Aorta (tissue), 5 donors: ENCODE data around the gene POC1A. TPM values are rescaled to one million over a fixed set of nuclear protein-coding genes. Genes with fewer than 3 reads are reported as not detected.

Experiments
- ATAC-seq: fragments of 200-7000 bp; cut with Tn5 transposase; one replicate; pipeline ENCODE4 v1.9.1; 2022; ENCODE audit warnings: moderate library complexity; ENCODE audit not compliant: low FRiP score
- DNase-seq, 2 donors: peaks; one replicate each; pipeline ENCODE4 v3.0.0-alpha.2; 2020
- H3K27ac ChIP-seq, 2 donors: one replicate each; pipeline ENCODE4 v1.5.1; 2013; ENCODE audit warnings: low read length in 2 of 2, mild to moderate bottlenecking in 2 of 2, moderate library complexity in 2 of 2, control low read depth in 1 of 2, inconsistent platforms in 1 of 2, low read depth in 1 of 2
- H3K27me3 ChIP-seq, 2 donors: one replicate each; pipeline ENCODE4 v1.6.1; 2013; ENCODE audit warnings: control low read depth in 1 of 2, low read length in 1 of 2, mild to moderate bottlenecking in 1 of 2, moderate library complexity in 1 of 2; ENCODE audit not compliant: insufficient read depth in 2 of 2, control insufficient read depth in 1 of 2
- H3K36me3 ChIP-seq, 2 donors: one replicate each; pipeline ENCODE4 v1.6.1; 2013; ENCODE audit warnings: control low read depth in 1 of 2, low read length in 1 of 2, mild to moderate bottlenecking in 1 of 2; ENCODE audit not compliant: insufficient read depth in 2 of 2, control insufficient read depth in 1 of 2
- H3K4me1 ChIP-seq, 2 donors: one replicate each; pipeline ENCODE4 v1.6.1; 2013; ENCODE audit warnings: low read length in 2 of 2, control low read depth in 1 of 2, mild to moderate bottlenecking in 1 of 2, moderate library complexity in 1 of 2; ENCODE audit not compliant: insufficient read depth in 2 of 2, control insufficient read depth in 1 of 2
- H3K4me3 ChIP-seq, 2 donors: one replicate each; pipeline ENCODE4 v1.5.1; 2013; ENCODE audit warnings: low read length in 2 of 2, control low read depth in 1 of 2, mild to moderate bottlenecking in 1 of 2
- H3K9me3 ChIP-seq: one replicate; pipeline ENCODE4 v1.6.1; 2013; ENCODE audit warnings: mild to moderate bottlenecking, low read length; ENCODE audit not compliant: control insufficient read depth
- WGBS, 2 donors: extraction: QIAGEN DNeasy Blood & Tissue Kit; methylation state at CpG; one replicate each; pipeline ENCODE4 v1.1.7; 2013; 5-methylcytosine and 5-hydroxymethylcytosine counted together
- intact Hi-C, 2 donors: fragments of 100-400 bp; cut with DNase I; formaldehyde crosslinking; loops; one replicate each; pipeline versions ENCODE4 v1.14.2 to v1.15.0; 2022
- polyA plus RNA-seq, 2 donors: library from polyadenylated mRNA; stranded (reverse); fragments of 200-250 nt; gene quantifications; one replicate each; pipeline ENCODE4 v1.2.3, GENCODE V29; 2013
- total RNA-seq, 2 donors: library from RNA; stranded (reverse); fragmentation: NEBNext Ultra II Directional; extraction: Animal tissue kit (Norgen Biotek cat#: 25700); gene quantifications; one replicate each; pipeline ENCODE4 v1.2.1, GENCODE V29; 2021
- donor health status: healthy with polysubstance abuse.
- donor health status: Bipolar disorder and iron deficiency.
- donor health status: DM: no; HTN: no; CAD: no.
- donor health status: DM: no; HTN: no; CAD: no.
- donor health status: DM: yes; HTN: yes; CAD: no.

POC1A gene
- total and polyA plus RNA-seq, 4 donors, result 0.38 to 2.1 (median 1.2) TPM

GRCh38 chr3:52063026-52063723, 91.0 kb downstream of the POC1A start:
- no peak for DNase-seq
- H3K4me3 ChIP-seq, result no peak overlapping the region
- WGBS, 2 donors, result 68 to 75% methylated on average over 14 of the region's 14 CpGs
- intact Hi-C loops, result no loop called here
- no peaks in the 10 kb centered on the region for H3K9me3 ChIP-seq
- ATAC-seq, result no peak
- H3K27me3 ChIP-seq, result no peaks in the 10 kb centered on the region
- no peak overlapping the region for H3K27ac ChIP-seq
- H3K36me3 ChIP-seq, result no peaks in the 10 kb centered on the region
- H3K4me1 ChIP-seq, result no peaks in the 10 kb centered on the region

- Histone ChIP-seq H3K9me3 (no peaks in the 10 kb centered on the region), H3K4me1 (no peaks in the 10 kb centered on the region), H3K4me3 (no peak overlapping the region), H3K27me3 (no peaks in the 10 kb centered on the region), H3K36me3 (no peaks in the 10 kb centered on the region), H3K27ac (no peak overlapping the region)
- 73 to 75% methylated on average over 5 of the region's 5 CpGs for WGBS, 2 donors
- peak; percentile 79 to 85 for DNase-seq
- no peak for ATAC-seq
- intact Hi-C loops, result no loop called here
These were observed 91.7 kb downstream of the POC1A start for GRCh38 chr3:52062505-52062904.

DNA sequence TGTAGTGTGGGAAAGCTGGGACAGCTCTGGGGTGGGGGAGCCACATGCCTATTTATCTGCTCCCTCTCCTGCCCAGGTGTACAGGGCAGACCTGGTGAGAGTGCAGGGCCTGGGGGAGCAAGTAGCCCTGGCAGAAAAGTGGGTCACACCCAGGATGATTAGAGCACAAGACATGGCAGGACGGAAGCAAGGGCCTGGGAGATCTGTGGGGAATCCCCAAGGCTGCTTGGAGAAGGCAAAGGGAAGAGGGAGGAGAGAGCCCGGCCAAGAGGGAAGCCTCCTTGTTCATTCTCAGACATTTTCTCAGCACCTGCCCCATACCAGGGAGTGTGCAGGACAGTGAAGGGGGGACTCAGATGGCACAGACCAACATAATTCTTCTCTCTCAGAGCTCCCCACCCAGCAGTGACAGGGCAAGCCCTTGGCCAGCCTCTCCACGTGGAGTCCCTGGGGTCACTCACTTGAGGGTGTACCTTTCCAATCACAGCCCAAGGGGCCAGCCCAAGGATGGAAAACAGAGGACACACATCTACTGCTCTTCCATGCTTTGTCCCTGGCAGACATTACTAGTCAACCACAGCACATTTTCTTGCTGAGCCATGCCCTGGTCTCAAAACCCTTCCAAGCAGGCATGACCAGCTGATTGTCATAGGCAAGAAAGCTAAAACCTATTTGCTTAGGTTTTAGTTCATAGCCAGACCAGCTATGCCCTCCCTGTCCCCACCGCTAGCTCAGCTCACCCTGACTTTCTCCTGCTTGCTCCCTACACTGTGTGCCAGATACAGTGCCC, 92.9 kb downstream of the POC1A start:
- ATAC-seq, result no peak
- no peak overlapping the region for H3K27ac ChIP-seq
- WGBS, 2 donors, result 94 to 96% methylated on average over 4 of the region's 4 CpGs

DNA sequence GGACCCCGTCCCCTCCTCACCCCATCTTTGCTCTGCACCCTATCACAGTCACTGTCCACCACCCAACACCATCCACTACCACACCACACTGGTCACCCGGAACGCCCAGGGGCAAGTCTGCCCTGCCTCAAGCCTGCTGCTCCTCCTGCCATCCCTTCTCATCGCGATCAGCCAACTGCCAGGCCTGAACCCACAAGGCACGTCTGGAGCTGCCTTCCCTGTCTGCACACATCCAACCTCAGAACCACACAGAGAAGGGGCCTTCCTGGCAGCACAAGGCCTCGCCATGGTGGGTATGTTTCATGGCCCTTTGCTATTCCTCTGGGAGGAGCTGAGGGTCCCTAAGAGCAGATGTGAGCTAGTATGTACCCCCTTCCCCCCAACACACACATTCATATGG, 94.4 kb downstream of the POC1A start:
- Histone ChIP-seq H3K27ac (no peak overlapping the region), H3K27me3 (no peaks in the 10 kb centered on the region), H3K4me3 (no peak overlapping the region), H3K9me3 (no peaks in the 10 kb centered on the region), H3K36me3 (no peaks in the 10 kb centered on the region), H3K4me1 (no peaks in the 10 kb centered on the region)
- intact Hi-C loops, result loop anchor here (5.0 kb wide), 2 partner anchors 78 to 83 kb away; no protein-coding TSS in a partner anchor
- DNase-seq, result no peak
- 93 to 95% methylated on average over 7 of the region's 7 CpGs for WGBS, 2 donors
- ATAC-seq, result no peak

More for the DNA sequence above, 92.9 kb downstream of the POC1A start:
- Histone ChIP-seq H3K4me1 (no peaks in the 10 kb centered on the region), H3K36me3 (no peaks in the 10 kb centered on the region), H3K27me3 (no peaks in the 10 kb centered on the region), H3K4me3 (no peak overlapping the region), H3K9me3 (no peaks in the 10 kb centered on the region)
- intact Hi-C loops, result no loop called here
- no peak for DNase-seq

DNA sequence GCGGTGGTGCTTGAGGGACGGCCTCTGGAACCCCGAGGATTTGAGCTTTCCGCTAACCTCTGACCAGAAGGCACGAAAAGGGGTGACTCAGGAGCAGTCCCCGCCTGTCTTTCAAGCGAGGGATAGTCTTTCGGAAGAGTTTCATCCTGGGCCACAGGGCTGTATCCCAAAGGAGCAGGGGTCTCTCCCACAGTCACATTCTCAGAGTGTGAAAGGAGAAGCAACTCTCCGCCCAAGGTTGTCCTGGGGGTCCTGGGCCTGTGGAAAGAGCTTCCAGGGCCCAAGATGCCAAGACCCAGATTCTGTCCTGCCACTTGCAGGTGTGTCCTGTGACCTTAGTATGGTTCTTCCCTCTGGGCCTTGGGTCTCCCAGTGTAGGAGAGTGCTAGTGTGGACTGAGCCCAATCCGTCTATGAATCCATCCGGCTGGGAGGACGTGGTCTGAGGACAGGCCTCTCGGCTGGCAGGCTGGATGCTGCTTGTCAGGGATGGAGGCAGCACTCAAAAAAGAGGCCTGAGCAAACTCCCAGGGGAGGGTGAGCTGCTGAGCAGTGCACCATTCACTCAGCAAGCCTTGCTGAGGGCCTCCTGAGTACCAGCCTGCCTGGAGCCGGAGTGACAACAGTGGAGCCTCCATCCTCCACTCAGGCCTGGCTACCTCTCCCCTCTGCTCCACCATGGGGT, 96.3 kb downstream of the POC1A start:
- Histone ChIP-seq H3K4me1 (no peaks in the 10 kb centered on the region), H3K27ac (no peak overlapping the region)
- intact Hi-C loops, result loop anchor here (1.0 to 5.0 kb wide), 3 partner anchors 32 to 84 kb away; no protein-coding TSS in a partner anchor

GRCh38 chr3:52056968-52057811, 97.0 kb downstream of the POC1A start:
- Histone ChIP-seq H3K4me3 (peak overlapping the region; percentile 27 to 71), H3K9me3 (no peaks in the 10 kb centered on the region), H3K36me3 (no peaks in the 10 kb centered on the region), H3K27me3 (no peaks in the 10 kb centered on the region), H3K4me1 (no peaks in the 10 kb centered on the region), H3K27ac (peak overlapping the region in 1 of 2 donors; percentile 73)
- ATAC-seq, result peak; percentile 94
- 0% methylated on average over 50 to 55 of the region's 55 CpGs for WGBS, 2 donors
- intact Hi-C loops, result loop anchor here (1.0 to 5.0 kb wide), 3 partner anchors 33 to 85 kb away; no protein-coding TSS in a partner anchor
- DNase-seq, result peak; percentile 100

More for the DNA sequence above, 96.3 kb downstream of the POC1A start:
- Histone ChIP-seq H3K9me3 (no peaks in the 10 kb centered on the region), H3K4me3 (peak overlapping the region in 1 of 2 donors; percentile 27), H3K27me3 (no peaks in the 10 kb centered on the region), H3K36me3 (no peaks in the 10 kb centered on the region)
- WGBS, 2 donors, result 70 to 73% methylated on average over 14 of the region's 14 CpGs
- DNase-seq, result no peak
- no peak for ATAC-seq

- Histone ChIP-seq H3K27me3 (no peaks in the 10 kb centered on the region), H3K9me3 (no peaks in the 10 kb centered on the region), H3K27ac (peak within 1 kb of the TSS; percentile 65 to 73), H3K4me3 (peak within 1 kb of the TSS; percentile 71 to 89), H3K4me1 (no peaks in the 10 kb centered on the region), H3K36me3 (no peaks in the 10 kb centered on the region)
- WGBS, 2 donors, result 0% methylated on average over 20 to 51 of the region's 51 CpGs
- intact Hi-C loops, result loop anchor here (5.0 kb wide), 2 partner anchors 81 to 86 kb away; no protein-coding TSS in a partner anchor
- peak; percentile 71 for ATAC-seq
- DNase-seq, result peak; percentile 83 to 92
These were observed 97.7 kb downstream of the POC1A start, which contains the start of gene DUSP7 for GRCh38 chr3:52056521-52056967. DUSP7 (minus strand) TSS chr3:52056571; CDS start chr3:52056366, 205 bp downstream.
